Immature natural killer cell (primary cell): ENCODE measurements around the gene MS4A12. TPM values are rescaled to one million over a fixed set of nuclear protein-coding genes. Genes with fewer than 3 reads are reported as not detected.
"Not testable (repeated sequence)": the region's sequence is repeated elsewhere in the genome, so short reads cannot be mapped to it uniquely, and the experiment has no call there.

Source experiments
- DNase-seq, 3 donors: peaks; one replicate each; pipeline ENCODE4 v3.0.0; 2022; ENCODE audit warnings: mixed read lengths in 1 of 3
- H3K27ac Mint-ChIP-seq, 6 donors: one replicate each; pipeline ENCODE4 v1.8.0; 2020; ENCODE audit warnings: mixed read lengths in 6 of 6, mild to moderate bottlenecking in 5 of 6, inconsistent platforms in 4 of 6, moderate library complexity in 3 of 6
- H3K27me3 Mint-ChIP-seq, 3 donors: one replicate each; pipeline ENCODE4 v1.8.0; 2020 to 2021; ENCODE audit warnings: low read depth in 3 of 3, mild to moderate bottlenecking in 3 of 3, mixed read lengths in 3 of 3, moderate library complexity in 3 of 3, inconsistent platforms in 1 of 3
- H3K36me3 Mint-ChIP-seq, 3 donors: one replicate each; pipeline ENCODE4 v1.8.0; 2020; ENCODE audit warnings: mixed read lengths in 3 of 3, inconsistent platforms in 2 of 3, mild to moderate bottlenecking in 2 of 3
- H3K4me1 Mint-ChIP-seq, 2 donors: one replicate each; pipeline ENCODE4 v1.8.0; 2020; ENCODE audit warnings: inconsistent platforms in 2 of 2, mild to moderate bottlenecking in 2 of 2, mixed read lengths in 2 of 2, moderate library complexity in 1 of 2
- H3K4me3 Mint-ChIP-seq, 5 donors: one replicate each; pipeline ENCODE4 v1.8.0; 2020; ENCODE audit warnings: mild to moderate bottlenecking in 5 of 5, mixed read lengths in 5 of 5, inconsistent platforms in 3 of 5, moderate library complexity in 3 of 5
- H3K9me3 Mint-ChIP-seq, 6 donors: one replicate each; pipeline ENCODE4 v1.8.0; 2020; ENCODE audit warnings: mild to moderate bottlenecking in 6 of 6, mixed read lengths in 6 of 6, inconsistent platforms in 4 of 6, moderate library complexity in 3 of 6
- polyA plus RNA-seq, 3 donors: library from polyadenylated mRNA; unstranded; fragments of 300-500 nt; fragmentation: Illumina TruSeq; gene quantifications; one replicate each; pipeline ENCODE4 v1.2.3, GENCODE V29; 2021

Gene MS4A12
- polyA plus RNA-seq, 3 donors from 2014 or later, result not detected

- no peaks in the 10 kb centered on the region for H3K36me3 Mint-ChIP-seq
- no peaks in the 10 kb centered on the region for H3K4me1 Mint-ChIP-seq
- no peak for DNase-seq
- H3K4me3 Mint-ChIP-seq, result no peak overlapping the region
- peaks cover 0 to 4% (median 0%) of the 10 kb centered on the region in 6 donors for H3K9me3 Mint-ChIP-seq
- H3K27me3 Mint-ChIP-seq, result peaks cover 0 to 6% (median 3%) of the 10 kb centered on the region in 3 donors
- H3K27ac Mint-ChIP-seq, result no peak overlapping the region
Observed at GRCh38 chr11:60528934-60529333, 36.4 kb downstream of the MS4A12 start.

DNA sequence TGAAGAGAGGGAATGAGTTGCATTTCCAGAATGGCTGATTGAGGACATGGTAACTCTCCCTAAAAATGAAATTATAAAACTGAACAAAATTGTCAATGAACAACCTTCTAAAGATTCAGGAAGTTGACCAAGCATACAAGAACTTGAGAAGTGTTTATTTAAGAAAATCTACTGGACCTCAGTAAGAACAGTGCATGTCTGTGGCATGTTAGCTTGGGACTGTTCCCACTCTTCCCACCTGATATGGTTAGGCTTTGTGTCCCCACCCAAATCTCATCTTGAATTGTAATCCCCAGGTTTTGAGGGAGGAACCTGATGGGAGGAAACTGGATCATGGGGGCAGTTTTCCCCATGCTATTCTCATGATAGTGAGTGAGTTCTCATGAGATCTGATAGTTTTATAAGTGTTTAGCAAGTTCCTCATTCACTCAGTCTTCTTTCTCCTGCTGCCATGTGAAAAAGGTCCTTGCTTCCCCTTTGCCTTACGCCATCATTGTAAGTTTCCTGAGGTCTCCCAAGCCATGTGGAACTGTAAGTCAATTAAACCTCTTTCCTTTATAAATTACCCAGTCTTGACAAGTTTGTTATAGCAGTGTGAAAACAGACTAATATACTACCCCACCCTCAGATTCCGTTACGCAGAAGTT, 38.0 kb downstream of the MS4A12 start:
- peaks cover 0 to 4% (median 0%) of the 10 kb centered on the region in 6 donors for H3K9me3 Mint-ChIP-seq
- no peak overlapping the region for H3K4me3 Mint-ChIP-seq
- H3K4me1 Mint-ChIP-seq, result no peaks in the 10 kb centered on the region
- no peak for DNase-seq
- H3K27ac Mint-ChIP-seq, result no peak overlapping the region
- no peaks in the 10 kb centered on the region for H3K36me3 Mint-ChIP-seq
- peaks cover 0 to 6% (median 3%) of the 10 kb centered on the region in 3 donors for H3K27me3 Mint-ChIP-seq

DNA sequence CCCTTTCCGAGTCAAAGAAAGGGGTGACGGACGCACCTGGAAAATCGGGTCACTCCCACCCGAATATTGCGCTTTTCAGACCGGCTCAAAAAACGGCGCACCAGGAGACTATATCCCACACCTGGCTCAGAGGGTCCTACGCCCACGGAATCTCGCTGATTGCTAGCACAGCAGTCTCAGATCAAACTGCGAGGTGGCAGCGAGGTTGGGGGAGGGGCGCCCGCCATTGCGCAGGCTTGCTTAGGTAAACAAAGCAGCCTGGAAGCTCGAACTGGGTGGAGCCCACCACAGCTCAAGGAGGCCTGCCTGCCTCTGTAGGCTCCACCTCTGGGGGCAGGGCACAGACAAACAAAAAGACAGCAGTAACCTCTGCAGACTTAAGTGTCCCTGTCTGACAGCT, 39.8 kb downstream of the MS4A12 start:
- not testable (repeated sequence) for H3K27ac Mint-ChIP-seq

DNA sequence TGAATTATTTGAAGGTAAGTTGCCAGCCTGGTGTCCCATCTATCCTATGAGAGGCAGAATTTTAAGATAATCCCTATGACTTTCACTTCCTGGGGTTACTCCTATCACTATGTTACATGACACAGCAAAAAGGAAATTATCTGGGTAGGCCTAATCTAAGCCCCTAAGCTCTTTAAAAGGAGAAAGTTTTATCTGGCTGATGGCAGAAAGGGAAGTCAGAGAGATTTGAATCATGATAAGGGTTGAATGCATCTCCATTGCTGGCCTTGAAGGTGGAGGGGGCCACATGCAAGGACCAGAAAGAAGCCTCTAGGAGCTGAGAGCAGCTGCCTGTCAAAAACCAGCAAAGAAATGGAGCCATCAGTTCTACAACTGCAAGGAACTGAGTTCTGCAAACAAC, 46.0 kb downstream of the MS4A12 start:
- not testable (repeated sequence) for H3K4me1 Mint-ChIP-seq, H3K9me3 Mint-ChIP-seq, DNase-seq, H3K36me3 Mint-ChIP-seq, H3K4me3 Mint-ChIP-seq, H3K27me3 Mint-ChIP-seq, H3K27ac Mint-ChIP-seq

More for the DNA sequence above, 39.8 kb downstream of the MS4A12 start:
- H3K9me3 Mint-ChIP-seq, H3K4me1 Mint-ChIP-seq, DNase-seq, H3K27me3 Mint-ChIP-seq, H3K36me3 Mint-ChIP-seq, H3K4me3 Mint-ChIP-seq: not testable (repeated sequence)

DNA sequence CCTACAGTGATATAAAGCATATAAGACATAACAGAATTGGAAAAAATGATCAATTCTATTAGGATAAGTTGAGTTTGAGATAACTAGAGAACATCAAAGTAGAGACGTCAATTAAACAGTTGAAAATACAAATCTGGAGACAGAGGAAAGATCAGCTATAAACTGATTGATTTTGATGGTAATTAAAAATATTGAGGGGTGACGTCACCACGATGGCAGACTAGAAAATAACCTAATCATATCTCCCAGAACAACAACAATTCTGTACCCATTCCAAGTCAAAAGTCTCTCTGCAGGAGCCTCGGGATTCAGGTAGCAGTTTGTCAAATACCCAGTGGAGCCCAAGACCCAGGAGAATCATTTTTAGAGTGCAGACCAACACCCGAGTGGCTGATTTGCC, 51.5 kb downstream of the MS4A12 start:
- H3K27ac Mint-ChIP-seq, result no peak overlapping the region
- no peak for DNase-seq
- H3K4me1 Mint-ChIP-seq, result no peaks in the 10 kb centered on the region
- H3K9me3 Mint-ChIP-seq, result peaks cover 0 to 4% (median 2%) of the 10 kb centered on the region in 6 donors
- no peak overlapping the region for H3K4me3 Mint-ChIP-seq
- peaks cover 0 to 12% (median 9%) of the 10 kb centered on the region in 3 donors for H3K27me3 Mint-ChIP-seq
- no peaks in the 10 kb centered on the region for H3K36me3 Mint-ChIP-seq

Other genes with a start within 250 kb of the MS4A12 start
- gene MS4A4E, start 249.6 kb upstream of the MS4A12 start, polyA plus RNA-seq, result not detected
- gene MS4A4A, start 212.1 kb upstream of the MS4A12 start, polyA plus RNA-seq, result 1 to 10 TPM in 2 of 3 donors, under 1 TPM in 1; 0.15 to 3.5 (median 1.3) TPM
- gene MS4A6E, start 165.5 kb upstream of the MS4A12 start, polyA plus RNA-seq, result not detected
- 1 to 10 TPM; 1.0 to 7.1 (median 2.6) TPM for gene MS4A7, start 114.2 kb upstream of the MS4A12 start, polyA plus RNA-seq
- not detected for gene MS4A14, start 96.3 kb upstream of the MS4A12 start, polyA plus RNA-seq
- not detected for gene MS4A5, start 63.2 kb upstream of the MS4A12 start, polyA plus RNA-seq
- 1 to 10 TPM; 1.2 to 2.8 (median 2.3) TPM for gene MS4A1, start 36.9 kb upstream of the MS4A12 start, polyA plus RNA-seq
- not detected for gene MS4A13, start 22.6 kb downstream of the MS4A12 start, polyA plus RNA-seq
- not detected for gene MS4A8, start 206.8 kb downstream of the MS4A12 start, polyA plus RNA-seq
- not detected for gene MS4A18, start 231.9 kb downstream of the MS4A12 start, polyA plus RNA-seq